Eye (tissue), 1 donor: Measurements from ENCODE around the gene TXNDC17.
"Not testable (repeated sequence)": the region's sequence is repeated elsewhere in the genome, so short reads cannot be mapped to it uniquely, and the experiment has no call there.

Source experiments
- DNase-seq: peaks from one replicate; pipeline ENCODE4 v3.0.0-alpha.2; 2015

Gene TXNDC17

GRCh38 chr17:6640536-6641246 lies at the start of gene TXNDC17, which contains the start of gene KIAA0753:
TXNDC17 (plus strand) TSS chr17:6641060; CDS start chr17:6641083, 23 bp downstream.
KIAA0753 (minus strand) TSS chr17:6640711; CDS start chr17:6635103, 5,608 bp downstream.
- peak; percentile 97 for DNase-seq

GRCh38 chr17:6591599-6592158 lies 49.2 kb upstream of the TXNDC17 start:
- DNase-seq, result no peak

GRCh38 chr17:6592173-6592572 lies 48.7 kb upstream of the TXNDC17 start:
- no peak for DNase-seq

- DNase-seq, result not testable (repeated sequence)
These were observed 47.5 kb upstream of the TXNDC17 start for GRCh38 chr17:6593371-6593770.

- no peak for DNase-seq
These were observed 44.8 kb upstream of the TXNDC17 start for GRCh38 chr17:6596081-6596480.

GRCh38 chr17:6596511-6596910 lies 44.3 kb upstream of the TXNDC17 start:
- no peak for DNase-seq

GRCh38 chr17:6596941-6597340 lies 43.9 kb upstream of the TXNDC17 start:
- DNase-seq, result no peak

GRCh38 chr17:6597727-6598126 lies 43.1 kb upstream of the TXNDC17 start:
- DNase-seq, result no peak

- no peak for DNase-seq
These were observed 41.5 kb upstream of the TXNDC17 start for GRCh38 chr17:6599364-6599763.

GRCh38 chr17:6602141-6602540 lies 38.7 kb upstream of the TXNDC17 start:
- no peak for DNase-seq

- no peak for DNase-seq
These were observed 37.0 kb upstream of the TXNDC17 start for GRCh38 chr17:6603744-6604325.

- no peak for DNase-seq
These were observed 35.7 kb upstream of the TXNDC17 start for GRCh38 chr17:6605142-6605541.

- DNase-seq, result no peak
These were observed 32.5 kb upstream of the TXNDC17 start for GRCh38 chr17:6608321-6608720.

GRCh38 chr17:6610011-6610410 lies 30.8 kb upstream of the TXNDC17 start:
- no peak for DNase-seq

- no peak for DNase-seq
These were observed 29.6 kb upstream of the TXNDC17 start for GRCh38 chr17:6611231-6611630.

- DNase-seq, result no peak
These were observed 16.9 kb upstream of the TXNDC17 start for GRCh38 chr17:6623941-6624340.

GRCh38 chr17:6626616-6627015 lies 14.2 kb upstream of the TXNDC17 start:
- DNase-seq, result no peak

- DNase-seq, result no peak
These were observed 13.8 kb upstream of the TXNDC17 start for GRCh38 chr17:6627019-6627418.

- DNase-seq, result no peak
These were observed 10.5 kb upstream of the TXNDC17 start for GRCh38 chr17:6630390-6630789.

GRCh38 chr17:6632530-6632929 lies 8.3 kb upstream of the TXNDC17 start:
- no peak for DNase-seq

- no peak for DNase-seq
These were observed 7.6 kb upstream of the TXNDC17 start for GRCh38 chr17:6633263-6633662.

GRCh38 chr17:6636105-6636504 lies 4.8 kb upstream of the TXNDC17 start:
- no peak for DNase-seq

GRCh38 chr17:6636616-6637457 lies 4.0 kb upstream of the TXNDC17 start:
- DNase-seq, result no peak
